Lower leg skin (tissue), 3 donors: ENCODE measurements around the gene USP25.

Experiments used
- CTCF ChIP-seq, 3 donors: fragments of 450-650 bp; IDR thresholded peaks; one replicate each; pipeline ENCODE4 v1.5.1; 2016; ENCODE audit warnings: antibody characterized with exemption in 3 of 3, mild to moderate bottlenecking in 3 of 3, moderate library complexity in 2 of 3
- POLR2A ChIP-seq, 2 donors: fragments of 450-650 bp; IDR thresholded peaks; one replicate each; pipeline ENCODE4 v1.6.1; 2016 to 2017; ENCODE audit warnings: antibody characterized with exemption in 2 of 2, mild to moderate bottlenecking in 1 of 2, moderate library complexity in 1 of 2

GRCh38 chr21:15755125-15755524, 25.3 kb downstream of the USP25 start:
- TF ChIP-seq POLR2A (IDR thresholded peaks at IDR 0.05) (no peak), CTCF (IDR thresholded peaks at IDR 0.05) (no peak)
